Stimulated activated naive B cell treated with anti-CD40 and anti-IgM and Interleukin-4, amounts not matched to agents 10 μg/mL and 1 μg/mL and 100 μg/mL, for 72 hours (primary cell): ENCODE data around the gene GPN3.

ENCODE experiments used
- ATAC-seq, 2 donors: fragments of 150-1000 bp; cut with Tn5 transposase; replicated peaks; 2 replicates each; pipeline ENCODE4 v1.10.0; 2021; ENCODE audit warnings: moderate library complexity in 1 of 2
- DNase-seq: peaks from one replicate; pipeline ENCODE4 v3.0.0; 2021
- H3K27ac Mint-ChIP-seq: one replicate; pipeline ENCODE4 v1.8.0; 2022; ENCODE audit warnings: mild to moderate bottlenecking, mixed read lengths
- H3K27me3 Mint-ChIP-seq, 2 donors: one replicate each; pipeline ENCODE4 v1.8.0; 2022; ENCODE audit warnings: mixed read lengths in 2 of 2
- H3K36me3 Mint-ChIP-seq, 2 donors: one replicate each; pipeline ENCODE4 v1.8.0; 2022; ENCODE audit warnings: mixed read lengths in 2 of 2, mild to moderate bottlenecking in 1 of 2
- H3K4me1 Mint-ChIP-seq, 2 donors: one replicate each; pipeline ENCODE4 v1.8.0; 2022; ENCODE audit warnings: mixed read lengths in 2 of 2, mild to moderate bottlenecking in 1 of 2
- H3K4me3 Mint-ChIP-seq, 2 donors: one replicate each; pipeline ENCODE4 v1.8.0; 2022; ENCODE audit warnings: mild to moderate bottlenecking in 2 of 2, mixed read lengths in 2 of 2, moderate library complexity in 1 of 2
- H3K9me3 Mint-ChIP-seq, 2 donors: one replicate each; pipeline ENCODE4 v1.8.0; 2022; ENCODE audit warnings: mixed read lengths in 2 of 2, mild to moderate bottlenecking in 1 of 2

GPN3 gene

DNA sequence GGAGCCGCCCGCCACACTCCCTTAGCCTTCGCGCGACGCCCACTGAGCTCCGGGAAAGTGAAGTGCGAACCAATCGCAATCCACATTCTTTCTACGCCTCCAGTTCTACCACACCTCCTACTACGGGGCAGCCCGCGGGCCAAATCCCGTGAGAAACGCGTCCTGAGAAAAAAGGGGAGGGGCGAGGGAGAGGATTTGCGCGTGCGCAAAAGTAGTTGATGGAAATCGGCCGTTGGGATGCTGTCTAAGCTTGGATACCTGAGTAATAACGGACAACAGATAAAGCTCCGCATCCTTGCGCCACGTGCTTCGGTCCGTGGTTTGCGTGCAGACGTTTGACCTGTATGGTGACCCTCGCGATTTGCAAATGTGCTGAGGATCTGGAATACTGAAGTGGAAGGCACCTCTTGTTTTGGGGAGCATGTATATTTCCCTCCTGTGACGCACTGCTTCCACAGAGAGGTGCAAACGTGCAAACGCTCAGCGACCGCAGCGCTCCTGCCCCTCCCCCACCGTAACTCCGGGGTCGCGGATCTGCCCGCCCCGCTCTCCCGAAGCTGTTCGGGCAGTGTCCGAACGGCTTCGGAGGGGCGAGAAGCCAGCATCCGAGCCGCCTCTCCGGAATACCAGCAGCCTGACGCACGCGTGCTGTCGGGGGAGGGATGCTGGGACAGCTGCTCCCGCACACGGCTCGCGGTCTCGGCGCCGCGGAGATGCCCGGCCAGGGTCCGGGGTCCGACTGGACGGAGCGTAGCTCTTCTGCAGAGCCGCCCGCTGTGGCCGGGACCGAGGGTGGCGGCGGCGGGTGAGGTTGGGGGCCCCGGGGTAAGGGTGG, at the start of gene GPN3, which contains the start of gene FAM216A:
Gene GPN3 (minus strand): TSS at position 44 of the 835 bp plus-strand sequence. CDS start 54 bp downstream, outside the sequence.
Gene FAM216A (plus strand): TSS at position 632 of the 835 bp plus-strand sequence. CDS start 31 bp downstream, at position 663.
- DNase-seq (peak; percentile 96), ATAC-seq (peak; percentile 80 to 84)
- no peaks in the 10 kb centered on the region for H3K27me3 Mint-ChIP-seq
- H3K4me1 Mint-ChIP-seq: peaks cover 16 to 43% of the 10 kb centered on the region in 2 donors
- H3K9me3 Mint-ChIP-seq: no peaks in the 10 kb centered on the region
- H3K36me3 Mint-ChIP-seq: peaks cover 10 to 23% of the 10 kb centered on the region in 2 donors
- peak within 1 kb of the TSS; percentile 96 for H3K27ac Mint-ChIP-seq
- peak within 1 kb of the TSS; percentile 93 to 97 for H3K4me3 Mint-ChIP-seq

DNA sequence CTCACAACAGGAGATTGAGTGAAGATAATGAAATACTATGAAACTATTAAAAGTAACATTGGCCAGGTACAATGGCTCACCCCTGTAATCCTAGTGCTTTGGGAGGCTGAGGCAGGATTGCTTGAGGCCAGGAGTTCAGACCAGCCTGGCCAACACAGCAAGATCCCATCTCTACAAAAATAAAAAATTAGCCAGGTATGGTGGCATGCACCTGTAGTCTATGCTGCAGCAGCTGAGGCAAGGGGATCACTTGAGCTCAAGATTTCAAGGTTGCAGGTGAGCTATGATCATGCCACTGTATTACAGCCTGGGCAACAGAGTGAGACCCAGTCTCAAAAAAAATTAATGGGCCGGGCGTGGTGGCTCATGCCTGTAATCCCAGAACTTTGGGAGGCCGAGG, 48.9 kb upstream of the GPN3 start:
- no peaks in the 10 kb centered on the region for H3K4me1 Mint-ChIP-seq
- no peak for DNase-seq
- no peak overlapping the region for H3K27ac Mint-ChIP-seq
- H3K9me3 Mint-ChIP-seq: no peaks in the 10 kb centered on the region
- H3K36me3 Mint-ChIP-seq: no peaks in the 10 kb centered on the region
- no peak overlapping the region for H3K4me3 Mint-ChIP-seq
- no peak for ATAC-seq
- H3K27me3 Mint-ChIP-seq: no peaks in the 10 kb centered on the region

DNA sequence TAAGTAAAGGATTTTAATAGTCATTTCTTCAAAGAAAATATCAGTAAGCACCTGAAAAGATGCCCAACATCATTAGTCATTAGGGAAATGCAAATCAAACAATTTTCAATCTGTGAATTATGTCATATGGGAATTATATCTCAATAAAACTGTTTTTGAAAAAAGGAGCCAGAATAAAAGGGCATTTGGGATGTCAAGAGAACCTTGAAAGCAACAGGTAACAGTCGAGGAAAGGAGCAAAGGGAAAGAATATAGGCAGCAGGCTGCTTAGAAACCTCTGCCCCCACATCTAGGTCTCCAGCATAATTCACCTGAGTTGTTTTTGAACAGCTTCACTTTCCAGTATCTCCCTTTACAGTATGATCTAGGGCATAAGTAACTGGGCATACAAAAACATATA, 46.3 kb upstream of the GPN3 start:
- H3K4me1 Mint-ChIP-seq: no peaks in the 10 kb centered on the region
- no peaks in the 10 kb centered on the region for H3K9me3 Mint-ChIP-seq
- no peak overlapping the region for H3K27ac Mint-ChIP-seq
- no peaks in the 10 kb centered on the region for H3K36me3 Mint-ChIP-seq
- no peaks in the 10 kb centered on the region for H3K27me3 Mint-ChIP-seq
- ATAC-seq (no peak), DNase-seq (no peak)
- H3K4me3 Mint-ChIP-seq: no peak overlapping the region

DNA sequence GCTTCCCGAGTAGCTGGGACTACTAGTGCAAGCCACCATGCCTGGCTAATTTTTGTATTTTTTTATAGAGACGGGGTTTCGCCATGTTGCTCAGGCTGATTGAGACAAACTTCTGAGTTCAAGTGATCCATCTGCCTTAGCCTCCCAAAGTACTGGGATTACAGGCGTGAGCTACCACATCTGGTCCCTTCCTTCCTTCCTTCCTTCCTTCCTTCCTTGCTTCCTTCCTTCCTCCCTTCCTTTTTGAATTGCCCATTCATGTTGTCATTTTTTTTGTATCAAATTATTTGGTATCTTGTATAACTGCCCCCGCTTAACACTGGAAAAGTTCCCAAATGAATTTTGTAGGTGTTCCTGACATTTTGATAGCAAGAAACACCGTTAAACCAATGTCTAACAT, 45.8 kb upstream of the GPN3 start:
- DNase-seq (no peak), ATAC-seq (no peak)
- Mint-ChIP-seq H3K36me3 (no peaks in the 10 kb centered on the region), H3K9me3 (no peaks in the 10 kb centered on the region), H3K27ac (no peak overlapping the region), H3K27me3 (no peaks in the 10 kb centered on the region), H3K4me1 (no peaks in the 10 kb centered on the region), H3K4me3 (no peak overlapping the region)

DNA sequence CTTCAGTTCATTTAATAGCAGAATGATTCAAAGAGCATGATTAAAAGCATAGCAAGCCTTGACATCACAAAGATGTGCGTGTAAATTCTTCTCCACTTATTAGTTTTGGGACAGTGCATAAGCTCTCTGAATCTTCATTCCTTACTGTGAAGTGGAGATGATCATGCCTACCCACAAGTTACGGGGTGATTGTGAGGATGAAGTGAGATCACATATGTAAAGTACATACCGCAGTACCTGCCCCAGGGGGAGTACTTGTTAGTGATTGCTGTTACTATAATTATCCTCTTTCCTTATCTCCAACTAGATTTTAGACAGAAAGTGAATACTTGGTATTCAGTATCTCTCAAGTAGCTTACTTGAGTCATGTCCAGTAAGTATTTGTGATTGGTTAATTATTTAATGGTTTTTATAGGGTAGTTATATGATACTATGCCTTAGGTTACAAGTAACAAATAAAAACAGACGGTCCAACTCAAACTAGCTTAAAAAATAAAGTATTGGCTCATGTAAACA, 40.1 kb upstream of the GPN3 start:
- ATAC-seq: no peak
- Mint-ChIP-seq H3K27ac (no peak overlapping the region), H3K27me3 (no peaks in the 10 kb centered on the region), H3K9me3 (no peaks in the 10 kb centered on the region), H3K4me1 (no peaks in the 10 kb centered on the region), H3K36me3 (no peaks in the 10 kb centered on the region), H3K4me3 (no peak overlapping the region)
- DNase-seq: no peak

DNA sequence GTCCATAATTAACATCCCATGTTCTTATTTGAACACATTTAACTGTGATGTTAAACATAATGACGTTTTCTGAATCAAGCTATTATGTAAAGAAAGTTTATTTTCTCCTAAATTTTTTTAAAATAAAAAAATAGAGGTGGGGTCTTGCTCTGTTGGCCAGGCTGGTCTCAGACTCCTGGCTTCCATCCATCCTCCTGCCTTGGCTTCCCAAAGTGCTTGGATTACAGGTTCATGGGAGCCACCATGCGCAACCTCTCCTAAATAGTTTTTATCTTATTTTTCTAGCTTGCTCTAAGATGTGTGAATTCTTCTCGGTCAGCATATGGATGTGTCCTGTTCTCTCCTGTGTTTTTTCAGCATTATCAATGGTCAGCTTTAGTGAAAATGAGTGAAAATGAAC, 37.3 kb upstream of the GPN3 start:
- DNase-seq (no peak), ATAC-seq (no peak)
- Mint-ChIP-seq H3K9me3 (peaks cover 2 to 6% of the 10 kb centered on the region in 2 donors), H3K4me1 (peaks cover 8 to 18% of the 10 kb centered on the region in 2 donors), H3K27ac (no peak overlapping the region), H3K27me3 (no peaks in the 10 kb centered on the region), H3K4me3 (no peak overlapping the region), H3K36me3 (peaks cover 5 to 9% of the 10 kb centered on the region in 2 donors)

DNA sequence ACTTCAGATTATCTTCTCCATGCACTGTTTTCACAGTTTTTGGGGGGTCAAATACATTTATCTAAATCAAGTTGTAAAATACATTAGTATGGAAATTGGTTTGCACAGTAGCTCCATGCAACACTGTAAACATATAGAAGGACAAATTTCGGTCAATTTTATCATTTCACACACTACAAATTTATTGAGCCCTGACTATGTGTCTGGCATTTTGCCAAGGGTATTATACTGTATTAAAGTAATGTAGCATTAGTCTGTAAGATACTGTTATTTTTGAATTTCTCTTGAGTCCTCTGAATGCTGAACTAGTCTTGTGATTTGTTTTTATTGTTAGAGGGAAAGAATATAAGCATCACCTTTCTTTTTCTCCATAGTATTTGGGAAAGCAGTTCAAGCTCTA, 35.4 kb upstream of the GPN3 start:
- Mint-ChIP-seq H3K4me1 (peaks cover 14 to 31% of the 10 kb centered on the region in 2 donors), H3K4me3 (no peak overlapping the region), H3K36me3 (peaks cover 10 to 14% of the 10 kb centered on the region in 2 donors), H3K27me3 (no peaks in the 10 kb centered on the region), H3K9me3 (peaks cover 2 to 6% of the 10 kb centered on the region in 2 donors), H3K27ac (no peak overlapping the region)
- DNase-seq: no peak
- no peak for ATAC-seq

DNA sequence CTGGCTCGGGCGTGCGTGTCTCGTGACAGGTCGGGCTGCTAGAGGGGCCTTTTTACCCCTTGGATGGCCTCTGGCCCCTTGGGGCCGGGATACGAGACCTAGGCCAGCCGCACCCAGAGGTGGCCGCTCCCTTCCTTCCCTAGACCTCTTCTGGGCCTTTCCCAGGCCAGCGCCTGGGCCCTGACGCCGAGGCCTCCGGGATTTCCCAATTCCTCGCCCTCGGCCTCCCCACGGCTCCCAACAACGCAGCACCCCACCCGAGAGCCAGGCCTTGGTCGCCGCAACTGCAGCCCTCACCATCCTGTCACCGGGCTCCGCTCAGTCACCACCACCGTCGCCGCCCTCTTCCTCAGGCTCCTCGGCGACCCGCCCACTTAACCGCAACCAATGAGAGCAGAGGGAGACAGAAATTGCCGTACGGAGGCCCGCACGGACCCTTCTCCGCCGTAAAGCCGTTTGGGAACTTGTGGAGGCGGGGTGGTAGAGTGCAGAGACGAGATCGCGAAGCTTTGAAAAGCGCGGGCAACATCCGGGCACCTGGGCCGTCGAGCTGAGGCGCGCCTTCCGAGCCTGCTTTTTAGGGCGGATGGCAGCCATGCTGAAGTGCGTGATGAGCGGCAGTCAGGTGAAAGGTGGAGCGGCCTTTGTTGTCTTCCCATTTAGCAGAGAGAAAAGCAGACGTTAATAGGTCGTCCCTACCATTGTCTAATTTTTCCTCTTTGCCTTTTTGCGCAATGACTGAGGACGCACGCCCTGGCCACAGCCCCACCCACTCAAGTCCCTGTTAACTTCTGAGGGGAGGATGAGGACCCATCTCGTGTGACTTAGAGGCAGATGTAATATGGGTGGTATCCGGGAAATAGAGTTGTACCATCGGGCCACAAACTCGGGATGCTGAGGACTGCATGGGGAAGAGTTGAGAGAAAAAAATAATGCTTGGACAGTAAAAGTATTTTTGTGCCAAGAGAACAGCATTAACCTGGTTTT, 34.0 kb upstream of the GPN3 start, which contains the start of the genes RAD9B and VPS29:
Gene RAD9B (plus strand): TSS at position 580 of the 987 bp plus-strand sequence. CDS start 7 bp downstream, at position 587.
Gene VPS29 (minus strand): TSS at position 360 of the 987 bp plus-strand sequence. CDS start 60 bp downstream, at position 300.
- Mint-ChIP-seq H3K27ac (peak within 1 kb of the TSS; percentile 97), H3K27me3 (no peaks in the 10 kb centered on the region), H3K4me1 (peaks cover 14 to 31% of the 10 kb centered on the region in 2 donors), H3K4me3 (peak within 1 kb of the TSS; percentile 92 to 94), H3K36me3 (peaks cover 10 to 17% of the 10 kb centered on the region in 2 donors), H3K9me3 (peaks cover 2 to 6% of the 10 kb centered on the region in 2 donors)
- DNase-seq (peak; percentile 99), ATAC-seq (peak; percentile 98)

DNA sequence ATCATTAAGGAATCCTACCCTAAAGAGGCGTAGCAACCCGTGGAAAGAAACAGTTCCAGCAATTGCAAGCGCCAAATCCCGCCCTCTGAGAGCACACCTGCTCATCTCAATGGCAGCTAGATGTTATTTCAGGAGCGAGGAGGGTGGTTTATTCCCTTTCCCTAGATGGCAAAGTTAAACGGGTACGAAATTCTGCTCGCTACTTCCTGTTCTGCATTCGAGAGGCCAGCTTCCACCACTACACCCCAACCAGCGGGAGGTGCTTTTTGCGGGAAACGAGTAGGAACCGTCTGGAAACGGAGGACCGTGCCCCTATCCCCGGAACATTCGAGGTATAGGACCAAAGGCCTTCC, 33.3 kb upstream of the GPN3 start:
- ATAC-seq (peak; percentile 8 to 30), DNase-seq (no peak)

DNA sequence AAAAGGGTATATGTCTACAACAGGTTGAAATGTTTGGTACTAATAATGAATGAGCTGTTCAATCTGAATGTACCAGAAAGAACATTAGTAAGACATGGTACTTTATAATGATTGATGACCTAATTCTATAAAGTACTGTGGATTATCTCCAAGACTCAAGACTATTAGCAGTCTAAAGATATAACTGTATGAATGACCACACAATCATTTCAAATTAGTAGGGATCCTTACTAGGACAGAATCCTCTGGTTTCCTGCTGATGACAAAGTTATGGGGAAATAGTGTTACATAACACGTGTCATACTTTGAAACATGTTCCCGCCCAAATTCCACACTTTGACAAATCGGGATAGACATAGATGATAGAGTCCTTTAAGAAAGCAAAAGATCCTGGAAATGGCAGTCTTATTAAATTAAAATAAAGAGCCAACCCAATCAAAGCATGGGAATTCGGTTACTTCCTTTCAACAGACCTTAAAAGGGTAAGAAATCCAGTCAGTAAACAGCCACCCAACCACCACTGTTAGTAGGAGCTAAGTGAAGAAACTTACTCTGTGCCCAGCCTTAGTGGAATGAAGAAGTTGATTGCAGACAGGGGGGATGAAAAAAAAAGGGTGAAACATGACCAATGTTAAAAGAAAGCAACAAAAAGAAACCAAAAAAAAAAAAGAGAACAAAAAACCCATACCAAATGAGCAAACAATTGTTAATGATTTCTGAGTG, 31.1 kb upstream of the GPN3 start:
- peaks cover 2 to 6% of the 10 kb centered on the region in 2 donors for H3K9me3 Mint-ChIP-seq
- peak overlapping the region; percentile 10 for H3K27ac Mint-ChIP-seq
- peak overlapping the region in 1 of 2 donors; percentile 61 for H3K4me3 Mint-ChIP-seq
- peaks cover 14 to 22% of the 10 kb centered on the region in 2 donors for H3K36me3 Mint-ChIP-seq
- DNase-seq (no peak), ATAC-seq (no peak)
- peaks cover 14 to 31% of the 10 kb centered on the region in 2 donors for H3K4me1 Mint-ChIP-seq
- no peaks in the 10 kb centered on the region for H3K27me3 Mint-ChIP-seq

More for the DNA sequence above, 33.3 kb upstream of the GPN3 start:
- H3K27me3 Mint-ChIP-seq: no peaks in the 10 kb centered on the region
- H3K9me3 Mint-ChIP-seq: peaks cover 2 to 6% of the 10 kb centered on the region in 2 donors
- peak overlapping the region; percentile 97 for H3K27ac Mint-ChIP-seq
- H3K4me3 Mint-ChIP-seq: peak overlapping the region; percentile 92 to 94
- peaks cover 10 to 17% of the 10 kb centered on the region in 2 donors for H3K36me3 Mint-ChIP-seq
- peaks cover 14 to 31% of the 10 kb centered on the region in 2 donors for H3K4me1 Mint-ChIP-seq

DNA sequence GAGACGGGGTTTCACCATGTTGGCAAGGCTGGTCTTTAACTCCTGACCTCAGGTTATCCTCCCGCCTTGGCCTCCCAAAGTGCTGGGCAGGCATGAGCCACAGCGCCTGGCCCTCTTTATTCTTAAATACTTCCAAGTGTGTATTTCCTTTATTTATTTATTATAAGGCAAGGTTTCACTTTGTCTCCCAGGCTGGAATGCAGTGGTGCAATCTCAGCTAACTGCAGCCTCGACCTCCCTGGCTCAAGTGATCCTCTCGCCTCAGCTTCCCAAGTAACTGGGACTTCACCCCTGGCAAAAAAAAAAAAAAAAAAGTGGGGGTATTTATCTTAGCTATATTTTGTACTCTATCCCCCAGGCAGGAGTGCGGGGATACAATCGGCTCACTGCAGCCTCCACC, 7.4 kb upstream of the GPN3 start:
- H3K27me3 Mint-ChIP-seq: no peaks in the 10 kb centered on the region
- no peak overlapping the region for H3K4me3 Mint-ChIP-seq
- ATAC-seq (no peak), DNase-seq (no peak)
- peaks cover 10 to 25% of the 10 kb centered on the region in 2 donors for H3K36me3 Mint-ChIP-seq
- no peaks in the 10 kb centered on the region for H3K9me3 Mint-ChIP-seq
- H3K4me1 Mint-ChIP-seq: peaks cover 0 to 15% of the 10 kb centered on the region in 2 donors
- no peak overlapping the region for H3K27ac Mint-ChIP-seq

DNA sequence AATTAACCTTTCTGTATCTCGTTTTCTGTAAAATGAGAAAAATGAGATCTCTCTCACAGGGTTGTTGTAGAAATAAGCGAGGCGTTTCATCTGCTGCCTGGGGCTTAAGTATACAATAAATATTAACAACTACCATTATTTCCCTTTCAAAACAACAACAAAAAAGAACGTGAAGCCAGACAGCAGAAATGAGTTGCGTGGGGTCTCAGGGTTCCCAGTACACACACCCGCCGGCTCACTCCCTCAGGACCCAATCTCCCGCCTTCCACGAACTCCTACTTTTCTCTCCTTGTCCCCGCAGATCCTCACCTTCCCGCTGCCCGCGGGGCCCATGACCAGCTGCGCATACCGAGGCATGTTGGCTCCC, 227 bp downstream of the GPN3 start:
- H3K4me1 Mint-ChIP-seq: peaks cover 16 to 43% of the 10 kb centered on the region in 2 donors
- no peak for DNase-seq
- H3K9me3 Mint-ChIP-seq: no peaks in the 10 kb centered on the region
- H3K4me3 Mint-ChIP-seq: peak overlapping the region; percentile 93 to 97
- no peak for ATAC-seq
- peaks cover 15 to 28% of the 10 kb centered on the region in 2 donors for H3K36me3 Mint-ChIP-seq
- H3K27ac Mint-ChIP-seq: peak overlapping the region; percentile 96
- no peaks in the 10 kb centered on the region for H3K27me3 Mint-ChIP-seq

DNA sequence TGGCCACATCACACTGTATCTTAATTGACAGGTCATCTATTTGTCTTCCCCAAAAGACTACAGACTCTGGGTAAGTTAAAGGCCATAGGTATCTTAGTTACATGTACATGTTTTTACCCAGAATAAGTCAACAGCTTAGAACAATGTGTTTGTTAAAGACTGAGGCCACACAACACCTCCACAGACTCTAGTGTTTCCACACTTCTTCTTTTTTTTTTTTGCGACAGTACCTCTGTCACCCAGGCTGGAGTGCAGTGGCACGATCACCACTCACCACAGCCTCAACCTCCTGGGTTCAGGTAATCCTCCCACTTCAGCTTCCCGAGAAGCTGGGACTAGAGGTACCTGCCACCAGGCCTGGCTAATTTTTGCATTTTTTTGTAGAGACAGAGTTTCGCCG, 1.3 kb downstream of the GPN3 start:
- Mint-ChIP-seq H3K27ac (no peak overlapping the region), H3K36me3 (peaks cover 15 to 33% of the 10 kb centered on the region in 2 donors), H3K4me3 (peak overlapping the region; percentile 93 to 97), H3K9me3 (no peaks in the 10 kb centered on the region), H3K27me3 (no peaks in the 10 kb centered on the region), H3K4me1 (peaks cover 19 to 39% of the 10 kb centered on the region in 2 donors)
- DNase-seq (no peak), ATAC-seq (no peak)
